Measurements from ENCODE around the gene NANOS2. TPM values are rescaled to one million over a fixed set of nuclear protein-coding genes. Genes with fewer than 3 reads are reported as not detected.

The NANOS2 gene
- total and polyA plus RNA-seq, 9 of the 15 experiments (the other 6 are each of a cell fraction or from before 2014, with no cell fraction given) = not detected

- no peak overlapping the region for H2AFZ ChIP-seq (ENCODE audit: low read depth, low read length)
- H4K20me1 ChIP-seq (replicated peaks; ENCODE audit: control insufficient read depth, insufficient read depth, low read length) = no peaks in the 10 kb centered on the region
- no peak overlapping the region for H3K4me3 ChIP-seq
- no peaks in the 10 kb centered on the region for H3K27me3 ChIP-seq (ENCODE audit: control insufficient read depth in 2 of 2, insufficient read depth in 2 of 2, low read length in 2 of 2)
- in situ Hi-C loops (cut with MboI) = no loop called here
- ChIA-PET CTCF (ENCODE audit: low intra/inter-chr PET ratio) (no interaction called here), POLR2A (interaction anchor here (1.7 kb wide), 1 partner anchor 12 kb away, joined by 4 read pairs; no protein-coding TSS in a partner anchor)
- no peaks in the 10 kb centered on the region for H3K9me1 ChIP-seq (ENCODE audit: control insufficient read depth, insufficient read depth, low read length)
- DNase-seq (ENCODE audit: extremely low read depth in 1 of 4, low spot score in 3 of 4) (no peak), ATAC-seq (no peak), FAIRE-seq (no peak)
- H3K9me3 ChIP-seq (replicated peaks; ENCODE audit: control insufficient read depth, insufficient read depth, low read depth, low read length) = no peaks in the 10 kb centered on the region
- no peak overlapping the region for H3K9ac ChIP-seq (ENCODE audit: insufficient read depth in 1 of 2, low read depth in 2 of 2, low read length in 2 of 2)
- 93% methylated on average over 4 of the region's 4 CpGs for WGBS (ENCODE audit: insufficient coverage, low coverage, missing lambda C conversion rate)
- BruUV-seq (replicated peaks) = TSS peak; percentile 64
- H3K4me2 ChIP-seq (ENCODE audit: insufficient read depth, low read length) = no peak overlapping the region
- H3K4me1 ChIP-seq (replicated peaks in 1 of 2; ENCODE audit: control insufficient read depth in 2 of 2, insufficient read depth in 2 of 2, low read length in 2 of 2) = peaks cover 6 to 25% of the 10 kb centered on the region in 2 experiments; a peak in 4 of 5 replicates
- H3K27ac ChIP-seq (ENCODE audit: extremely low read depth, low read depth, low read length) = no peak overlapping the region
- peaks cover 32% of the 10 kb centered on the region for H3K36me3 ChIP-seq (ENCODE audit: control insufficient read depth, insufficient read depth, low read length)
- intact Hi-C loops (cut with micrococcal nuclease) = no loop called here
- peaks cover 20% of the 10 kb centered on the region for H3K79me2 ChIP-seq (ENCODE audit: control insufficient read depth, insufficient read depth, low read length)
- TF ChIP-seq ZNF318 (IDR thresholded peaks at IDR 0.05; ENCODE audit: borderline replicate concordance in 1 of 2, low read depth in 1 of 2) (no peak), TCFL5 (CRISPR knock-in tag; conservative IDR thresholded peaks at IDR 0.05) (no peak), MECOM (CRISPR knock-in tag; IDR thresholded peaks at IDR 0.05) (no peak), ARNT (IDR thresholded peaks at IDR 0.05) (no peak), KDM1A (IDR thresholded peaks at IDR 0.05) (peak; percentile 84 to 87), MAFF (IDR thresholded peaks at IDR 0.05; ENCODE audit: low read length) (no peak), ZNF778 (CRISPR knock-in tag; IDR thresholded peaks at IDR 0.05) (no peak), BCLAF1 (IDR thresholded peaks at IDR 0.05; ENCODE audit: borderline replicate concordance in 1 of 2, control insufficient read depth in 1 of 2, low read depth in 2 of 2, low read length in 1 of 2) (no peak), FOXJ2 (tag; IDR thresholded peaks at IDR 0.05) (no peak), ZZZ3 (IDR thresholded peaks at IDR 0.05) (no peak), ZNF347 (CRISPR knock-in tag; IDR thresholded peaks at IDR 0.05; ENCODE audit: low read depth) (no peak)
Observed at GRCh38 chr19:45899919-45900589, 14.5 kb downstream of the NANOS2 start.

Data from K562 (cell line).